GM13976 (cell line): Measurements from ENCODE around the gene HOXB3.
A peak's percentile ranks its signal among the peaks of the same experiment; 100 is the strongest.
"Not testable (repeated sequence)": the region's sequence is repeated elsewhere in the genome, so short reads cannot be mapped to it uniquely, and the experiment has no call there.

Experiments
- DNase-seq: peaks from one replicate; pipeline ENCODE4 v3.0.0; 2012; ENCODE audit warnings: low spot score
- CTCF ChIP-seq: IDR thresholded peaks from 2 replicates; pipeline ENCODE4 v1.5.1; 2012; ENCODE audit warnings: borderline replicate concordance, mild to moderate bottlenecking; ENCODE audit not compliant: insufficient read depth; ENCODE audit errors: extremely low read depth, missing control alignments, control extremely low read depth
- in situ Hi-C: fragments of 300-500 bp; cut with MboI; formaldehyde crosslinking; loops from one replicate; pipeline ENCODE4 v1.12.0; 2022; ENCODE audit warnings: low sequenced_read_pairs, mixed read lengths, inconsistent platforms; ENCODE audit not compliant: unreplicated experiment

The HOXB3 gene

GRCh38 chr17:48513097-48513496 lies 76.9 kb downstream of the HOXB3 start:
- in situ Hi-C loops: no loop called here
- DNase-seq: no peak
- TF ChIP-seq CTCF: no peak

GRCh38 chr17:48510761-48511604 lies 79.1 kb downstream of the HOXB3 start:
- in situ Hi-C loops: no loop called here
- peak; percentile 67 for DNase-seq
- TF ChIP-seq CTCF: no peak

GRCh38 chr17:48510381-48510760 lies 79.7 kb downstream of the HOXB3 start:
- in situ Hi-C loops: no loop called here
- TF ChIP-seq CTCF: no peak
- no peak for DNase-seq

GRCh38 chr17:48509708-48510107 lies 80.3 kb downstream of the HOXB3 start:
- DNase-seq, in situ Hi-C loops: not testable (repeated sequence)

- no peak for TF ChIP-seq CTCF
- no peak for DNase-seq
- in situ Hi-C loops: no loop called here
Measured at GRCh38 chr17:48506246-48506645, 83.8 kb downstream of the HOXB3 start.

GRCh38 chr17:48505788-48506187 lies 84.3 kb downstream of the HOXB3 start:
- TF ChIP-seq CTCF: no peak
- in situ Hi-C loops: no loop called here
- DNase-seq: peak; percentile 66

- DNase-seq: no peak
- TF ChIP-seq CTCF: no peak
- in situ Hi-C loops: no loop called here
Measured at GRCh38 chr17:48504953-48505352, 85.1 kb downstream of the HOXB3 start.
